ENCODE results near the gene RTTN. TPM values are rescaled to one million over a fixed set of nuclear protein-coding genes. Genes with fewer than 3 reads are reported as not detected.

RTTN gene
- total and polyA plus RNA-seq, 2 experiments from 2014 or later: 7.2 to 31.0 TPM

DNA sequence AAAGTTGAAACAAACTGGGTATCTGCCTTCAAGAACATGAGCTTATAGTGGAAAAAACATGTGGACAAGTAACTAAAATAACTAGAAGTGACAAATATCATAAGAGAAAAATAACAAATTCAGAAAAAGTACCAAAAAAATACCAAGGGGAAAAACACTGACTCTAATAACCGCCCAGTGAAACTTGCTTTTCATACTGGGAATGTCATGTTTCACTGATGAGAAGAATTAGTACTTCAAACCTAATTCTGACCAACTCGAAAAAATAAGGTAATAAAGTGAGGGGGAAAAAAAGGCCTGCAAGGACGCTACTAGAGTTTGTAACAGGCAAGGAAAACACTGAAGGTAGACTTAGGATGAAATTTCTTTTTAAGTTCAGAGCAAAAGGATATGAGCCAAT, 83.6 kb downstream of the RTTN start:
- no peak overlapping the region for H3K4me3 ChIP-seq

More for the DNA sequence above, 83.6 kb downstream of the RTTN start:
- no peaks in the 10 kb centered on the region for H3F3A ChIP-seq (replicated peaks; ENCODE audit: low read depth)
- no peaks in the 10 kb centered on the region for H3K79me2 ChIP-seq (replicated peaks; ENCODE audit: insufficient read depth)
- TF ChIP-seq CREB1 (CRISPR knock-in tag; IDR thresholded peaks at IDR 0.05; ENCODE audit: low read depth) (no peak), ZNF114 (CRISPR knock-in tag; IDR thresholded peaks at IDR 0.05) (no peak), EZH2 (IDR thresholded peaks at IDR 0.05; ENCODE audit: low read depth, unreplicated experiment) (no peak), STAT1 (IDR thresholded peaks at IDR 0.05; ENCODE audit: unreplicated experiment) (no peak), POLR2AphosphoS5 (IDR thresholded peaks at IDR 0.05; ENCODE audit: low read depth) (no peak), ZNF331 (CRISPR knock-in tag; IDR thresholded peaks at IDR 0.05; ENCODE audit: low read depth) (no peak), EZH2phosphoT487 (IDR thresholded peaks at IDR 0.05; ENCODE audit: unreplicated experiment) (no peak), NANOG (IDR thresholded peaks at IDR 0.05; ENCODE audit: borderline replicate concordance) (no peak), JUNB (IDR thresholded peaks at IDR 0.05; ENCODE audit: unreplicated experiment) (no peak)
- TF ChIP-seq, protein P1, sequence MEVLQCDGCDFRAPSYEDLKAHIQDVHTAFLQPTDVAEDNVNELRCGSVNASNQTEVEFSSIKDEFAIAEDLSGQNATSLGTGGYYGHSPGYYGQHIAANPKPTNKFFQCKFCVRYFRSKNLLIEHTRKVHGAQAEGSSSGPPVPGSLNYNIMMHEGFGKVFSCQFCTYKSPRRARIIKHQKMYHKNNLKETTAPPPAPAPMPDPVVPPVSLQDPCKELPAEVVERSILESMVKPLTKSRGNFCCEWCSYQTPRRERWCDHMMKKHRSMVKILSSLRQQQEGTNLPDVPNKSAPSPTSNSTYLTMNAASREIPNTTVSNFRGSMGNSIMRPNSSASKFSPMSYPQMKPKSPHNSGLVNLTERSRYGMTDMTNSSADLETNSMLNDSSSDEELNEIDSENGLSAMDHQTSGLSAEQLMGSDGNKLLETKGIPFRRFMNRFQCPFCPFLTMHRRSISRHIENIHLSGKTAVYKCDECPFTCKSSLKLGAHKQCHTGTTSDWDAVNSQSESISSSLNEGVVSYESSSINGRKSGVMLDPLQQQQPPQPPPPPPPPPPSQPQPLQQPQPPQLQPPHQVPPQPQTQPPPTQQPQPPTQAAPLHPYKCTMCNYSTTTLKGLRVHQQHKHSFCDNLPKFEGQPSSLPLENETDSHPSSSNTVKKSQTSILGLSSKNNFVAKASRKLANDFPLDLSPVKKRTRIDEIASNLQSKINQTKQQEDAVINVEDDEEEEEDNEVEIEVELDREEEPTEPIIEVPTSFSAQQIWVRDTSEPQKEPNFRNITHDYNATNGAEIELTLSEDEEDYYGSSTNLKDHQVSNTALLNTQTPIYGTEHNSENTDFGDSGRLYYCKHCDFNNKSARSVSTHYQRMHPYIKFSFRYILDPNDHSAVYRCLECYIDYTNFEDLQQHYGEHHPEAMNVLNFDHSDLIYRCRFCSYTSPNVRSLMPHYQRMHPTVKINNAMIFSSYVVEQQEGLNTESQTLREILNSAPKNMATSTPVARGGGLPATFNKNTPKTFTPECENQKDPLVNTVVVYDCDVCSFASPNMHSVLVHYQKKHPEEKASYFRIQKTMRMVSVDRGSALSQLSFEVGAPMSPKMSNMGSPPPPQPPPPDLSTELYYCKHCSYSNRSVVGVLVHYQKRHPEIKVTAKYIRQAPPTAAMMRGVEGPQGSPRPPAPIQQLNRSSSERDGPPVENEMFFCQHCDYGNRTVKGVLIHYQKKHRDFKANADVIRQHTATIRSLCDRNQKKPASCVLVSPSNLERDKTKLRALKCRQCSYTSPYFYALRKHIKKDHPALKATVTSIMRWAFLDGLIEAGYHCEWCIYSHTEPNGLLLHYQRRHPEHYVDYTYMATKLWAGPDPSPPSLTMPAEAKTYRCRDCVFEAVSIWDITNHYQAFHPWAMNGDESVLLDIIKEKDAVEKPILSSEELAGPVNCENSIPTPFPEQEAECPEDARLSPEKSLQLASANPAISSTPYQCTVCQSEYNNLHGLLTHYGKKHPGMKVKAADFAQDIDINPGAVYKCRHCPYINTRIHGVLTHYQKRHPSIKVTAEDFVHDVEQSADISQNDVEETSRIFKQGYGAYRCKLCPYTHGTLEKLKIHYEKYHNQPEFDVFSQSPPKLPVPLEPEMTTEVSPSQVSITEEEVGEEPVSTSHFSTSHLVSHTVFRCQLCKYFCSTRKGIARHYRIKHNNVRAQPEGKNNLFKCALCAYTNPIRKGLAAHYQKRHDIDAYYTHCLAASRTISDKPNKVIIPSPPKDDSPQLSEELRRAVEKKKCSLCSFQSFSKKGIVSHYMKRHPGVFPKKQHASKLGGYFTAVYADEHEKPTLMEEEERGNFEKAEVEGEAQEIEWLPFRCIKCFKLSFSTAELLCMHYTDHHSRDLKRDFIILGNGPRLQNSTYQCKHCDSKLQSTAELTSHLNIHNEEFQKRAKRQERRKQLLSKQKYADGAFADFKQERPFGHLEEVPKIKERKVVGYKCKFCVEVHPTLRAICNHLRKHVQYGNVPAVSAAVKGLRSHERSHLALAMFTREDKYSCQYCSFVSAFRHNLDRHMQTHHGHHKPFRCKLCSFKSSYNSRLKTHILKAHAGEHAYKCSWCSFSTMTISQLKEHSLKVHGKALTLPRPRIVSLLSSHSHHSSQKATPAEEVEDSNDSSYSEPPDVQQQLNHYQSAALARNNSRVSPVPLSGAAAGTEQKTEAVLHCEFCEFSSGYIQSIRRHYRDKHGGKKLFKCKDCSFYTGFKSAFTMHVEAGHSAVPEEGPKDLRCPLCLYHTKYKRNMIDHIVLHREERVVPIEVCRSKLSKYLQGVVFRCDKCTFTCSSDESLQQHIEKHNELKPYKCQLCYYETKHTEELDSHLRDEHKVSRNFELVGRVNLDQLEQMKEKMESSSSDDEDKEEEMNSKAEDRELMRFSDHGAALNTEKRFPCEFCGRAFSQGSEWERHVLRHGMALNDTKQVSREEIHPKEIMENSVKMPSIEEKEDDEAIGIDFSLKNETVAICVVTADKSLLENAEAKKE (CRISPR knock-in tag; IDR thresholded peaks at IDR 0.05): no peak
- TF ChIP-seq, protein P2, sequence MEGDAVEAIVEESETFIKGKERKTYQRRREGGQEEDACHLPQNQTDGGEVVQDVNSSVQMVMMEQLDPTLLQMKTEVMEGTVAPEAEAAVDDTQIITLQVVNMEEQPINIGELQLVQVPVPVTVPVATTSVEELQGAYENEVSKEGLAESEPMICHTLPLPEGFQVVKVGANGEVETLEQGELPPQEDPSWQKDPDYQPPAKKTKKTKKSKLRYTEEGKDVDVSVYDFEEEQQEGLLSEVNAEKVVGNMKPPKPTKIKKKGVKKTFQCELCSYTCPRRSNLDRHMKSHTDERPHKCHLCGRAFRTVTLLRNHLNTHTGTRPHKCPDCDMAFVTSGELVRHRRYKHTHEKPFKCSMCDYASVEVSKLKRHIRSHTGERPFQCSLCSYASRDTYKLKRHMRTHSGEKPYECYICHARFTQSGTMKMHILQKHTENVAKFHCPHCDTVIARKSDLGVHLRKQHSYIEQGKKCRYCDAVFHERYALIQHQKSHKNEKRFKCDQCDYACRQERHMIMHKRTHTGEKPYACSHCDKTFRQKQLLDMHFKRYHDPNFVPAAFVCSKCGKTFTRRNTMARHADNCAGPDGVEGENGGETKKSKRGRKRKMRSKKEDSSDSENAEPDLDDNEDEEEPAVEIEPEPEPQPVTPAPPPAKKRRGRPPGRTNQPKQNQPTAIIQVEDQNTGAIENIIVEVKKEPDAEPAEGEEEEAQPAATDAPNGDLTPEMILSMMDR (conservative IDR thresholded peaks at IDR 0.05; ENCODE audit: low read depth in 2 of 2): no peak
- TF ChIP-seq, protein P3, sequence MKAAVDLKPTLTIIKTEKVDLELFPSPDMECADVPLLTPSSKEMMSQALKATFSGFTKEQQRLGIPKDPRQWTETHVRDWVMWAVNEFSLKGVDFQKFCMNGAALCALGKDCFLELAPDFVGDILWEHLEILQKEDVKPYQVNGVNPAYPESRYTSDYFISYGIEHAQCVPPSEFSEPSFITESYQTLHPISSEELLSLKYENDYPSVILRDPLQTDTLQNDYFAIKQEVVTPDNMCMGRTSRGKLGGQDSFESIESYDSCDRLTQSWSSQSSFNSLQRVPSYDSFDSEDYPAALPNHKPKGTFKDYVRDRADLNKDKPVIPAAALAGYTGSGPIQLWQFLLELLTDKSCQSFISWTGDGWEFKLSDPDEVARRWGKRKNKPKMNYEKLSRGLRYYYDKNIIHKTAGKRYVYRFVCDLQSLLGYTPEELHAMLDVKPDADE (IDR thresholded peaks at IDR 0.05): no peak
- TF ChIP-seq, protein P4, sequence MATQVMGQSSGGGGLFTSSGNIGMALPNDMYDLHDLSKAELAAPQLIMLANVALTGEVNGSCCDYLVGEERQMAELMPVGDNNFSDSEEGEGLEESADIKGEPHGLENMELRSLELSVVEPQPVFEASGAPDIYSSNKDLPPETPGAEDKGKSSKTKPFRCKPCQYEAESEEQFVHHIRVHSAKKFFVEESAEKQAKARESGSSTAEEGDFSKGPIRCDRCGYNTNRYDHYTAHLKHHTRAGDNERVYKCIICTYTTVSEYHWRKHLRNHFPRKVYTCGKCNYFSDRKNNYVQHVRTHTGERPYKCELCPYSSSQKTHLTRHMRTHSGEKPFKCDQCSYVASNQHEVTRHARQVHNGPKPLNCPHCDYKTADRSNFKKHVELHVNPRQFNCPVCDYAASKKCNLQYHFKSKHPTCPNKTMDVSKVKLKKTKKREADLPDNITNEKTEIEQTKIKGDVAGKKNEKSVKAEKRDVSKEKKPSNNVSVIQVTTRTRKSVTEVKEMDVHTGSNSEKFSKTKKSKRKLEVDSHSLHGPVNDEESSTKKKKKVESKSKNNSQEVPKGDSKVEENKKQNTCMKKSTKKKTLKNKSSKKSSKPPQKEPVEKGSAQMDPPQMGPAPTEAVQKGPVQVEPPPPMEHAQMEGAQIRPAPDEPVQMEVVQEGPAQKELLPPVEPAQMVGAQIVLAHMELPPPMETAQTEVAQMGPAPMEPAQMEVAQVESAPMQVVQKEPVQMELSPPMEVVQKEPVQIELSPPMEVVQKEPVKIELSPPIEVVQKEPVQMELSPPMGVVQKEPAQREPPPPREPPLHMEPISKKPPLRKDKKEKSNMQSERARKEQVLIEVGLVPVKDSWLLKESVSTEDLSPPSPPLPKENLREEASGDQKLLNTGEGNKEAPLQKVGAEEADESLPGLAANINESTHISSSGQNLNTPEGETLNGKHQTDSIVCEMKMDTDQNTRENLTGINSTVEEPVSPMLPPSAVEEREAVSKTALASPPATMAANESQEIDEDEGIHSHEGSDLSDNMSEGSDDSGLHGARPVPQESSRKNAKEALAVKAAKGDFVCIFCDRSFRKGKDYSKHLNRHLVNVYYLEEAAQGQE (IDR thresholded peaks at IDR 0.05; ENCODE audit: unreplicated experiment): no peak
- no peak for ATAC-seq
- no peak for DNase-seq (ENCODE audit: low spot score)
- no peaks in the 10 kb centered on the region for H3K4me1 ChIP-seq (ENCODE audit: insufficient read depth)
- no peaks in the 10 kb centered on the region for H4K20me1 ChIP-seq (replicated peaks; ENCODE audit: insufficient read depth)
- no peak overlapping the region for H3K4me2 ChIP-seq
- Mint-ChIP-seq H3K27ac (no peak overlapping the region), H3K4me1 (no peaks in the 10 kb centered on the region), H3K36me3 (ENCODE audit: low read depth) (no peaks in the 10 kb centered on the region), H3K9me3 (no peaks in the 10 kb centered on the region), H3K4me3 (no peak overlapping the region), H3K27me3 (ENCODE audit: insufficient read depth, low read depth, poor library complexity) (peaks cover 2% of the 10 kb centered on the region)
- H3K9me2 ChIP-seq (ENCODE audit: insufficient read depth): no peaks in the 10 kb centered on the region
- H3K36me3 ChIP-seq (ENCODE audit: insufficient read depth): no peaks in the 10 kb centered on the region
- no peak overlapping the region for H2AFZ ChIP-seq
- H3K27me3 ChIP-seq (ENCODE audit: insufficient read depth): no peaks in the 10 kb centered on the region
- no peak overlapping the region for H3K27ac ChIP-seq (ENCODE audit: low read depth)

Data from GM23338 (cell line).